GM21576 (cell line): ENCODE results near the gene ARNT2.

ENCODE experiments used
- ATAC-seq: cut with Tn5 transposase; IDR thresholded peaks from one replicate; pipeline ENCODE4 v1.9.1; 2021; ENCODE audit warnings: mild to moderate bottlenecking, moderate library complexity; ENCODE audit not compliant: unreplicated experiment

ARNT2 gene

GRCh38 chr15:80611543-80612080 lies 207.4 kb downstream of the ARNT2 start:
- ATAC-seq: no peak

- no peak for ATAC-seq
These were observed 208.1 kb downstream of the ARNT2 start for GRCh38 chr15:80612118-80612823.

GRCh38 chr15:80613762-80614365 lies 209.7 kb downstream of the ARNT2 start:
- ATAC-seq: no peak

- ATAC-seq: no peak
These were observed 210.7 kb downstream of the ARNT2 start for GRCh38 chr15:80614711-80615360.

- ATAC-seq: no peak
These were observed 211.2 kb downstream of the ARNT2 start for GRCh38 chr15:80615361-80615736.

GRCh38 chr15:80615783-80616391 lies 211.7 kb downstream of the ARNT2 start:
- ATAC-seq: no peak

GRCh38 chr15:80618685-80619400 lies 214.7 kb downstream of the ARNT2 start:
- no peak for ATAC-seq

DNA sequence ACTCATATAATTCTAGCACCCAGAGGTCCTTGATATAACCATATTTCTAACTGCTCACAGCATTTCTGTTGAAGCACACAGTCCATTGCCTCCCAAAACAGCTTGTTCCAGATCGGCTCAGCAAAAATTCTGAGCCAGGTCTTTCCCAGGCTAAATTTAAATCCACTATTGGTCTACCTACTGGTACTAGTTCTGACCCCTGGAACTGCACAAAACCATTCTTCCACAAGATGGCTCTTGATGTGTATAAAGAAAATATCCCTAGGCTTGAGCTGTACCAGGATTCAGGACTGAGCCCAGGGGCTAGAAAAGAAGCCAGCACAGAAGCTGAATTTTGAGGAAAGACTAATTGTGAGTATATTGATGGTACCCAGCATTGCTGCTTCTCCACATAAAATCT lies 215.5 kb downstream of the ARNT2 start:
- no peak for ATAC-seq

DNA sequence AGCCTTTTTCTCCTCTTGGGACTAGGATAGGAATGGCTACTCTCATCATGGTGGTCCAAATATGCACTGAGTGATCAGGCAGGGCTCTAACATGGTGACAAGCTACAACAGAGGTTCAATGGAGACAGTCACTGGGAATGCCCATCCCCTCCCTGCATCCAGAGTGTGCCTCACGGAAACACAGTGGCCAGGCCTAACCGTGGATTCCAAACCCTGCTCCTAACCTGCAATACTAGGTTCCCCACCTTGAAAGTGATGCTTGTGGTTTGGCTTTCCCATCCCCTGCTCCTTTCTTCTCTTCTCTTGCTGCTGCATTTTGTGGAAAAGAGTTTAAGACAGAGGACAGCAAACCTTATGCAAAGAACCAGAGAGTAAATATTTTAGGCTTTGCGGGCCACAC lies 216.0 kb downstream of the ARNT2 start:
- no peak for ATAC-seq

GRCh38 chr15:80620931-80621330 lies 216.7 kb downstream of the ARNT2 start:
- ATAC-seq: no peak

GRCh38 chr15:80626643-80627120 lies 222.5 kb downstream of the ARNT2 start:
- no peak for ATAC-seq

DNA sequence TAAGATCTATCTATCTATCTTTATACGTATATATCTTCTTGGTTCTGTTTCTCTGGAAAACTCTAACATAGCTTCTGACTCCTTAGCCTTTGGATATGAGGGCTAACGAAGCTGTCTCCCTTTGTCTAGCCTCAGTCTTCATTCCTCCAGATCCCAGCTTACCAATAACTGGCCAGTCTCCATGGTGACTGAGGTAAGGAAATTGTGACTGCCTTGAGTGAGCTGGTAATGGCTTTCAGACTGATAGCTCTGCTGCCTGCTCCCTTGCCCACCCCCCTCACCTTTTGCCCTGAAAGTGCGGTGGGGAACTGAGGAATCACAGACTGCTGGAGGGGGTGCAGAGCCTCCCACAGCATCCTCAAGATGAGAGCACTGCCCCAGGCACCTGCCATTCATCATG lies 225.2 kb downstream of the ARNT2 start:
- ATAC-seq: no peak

DNA sequence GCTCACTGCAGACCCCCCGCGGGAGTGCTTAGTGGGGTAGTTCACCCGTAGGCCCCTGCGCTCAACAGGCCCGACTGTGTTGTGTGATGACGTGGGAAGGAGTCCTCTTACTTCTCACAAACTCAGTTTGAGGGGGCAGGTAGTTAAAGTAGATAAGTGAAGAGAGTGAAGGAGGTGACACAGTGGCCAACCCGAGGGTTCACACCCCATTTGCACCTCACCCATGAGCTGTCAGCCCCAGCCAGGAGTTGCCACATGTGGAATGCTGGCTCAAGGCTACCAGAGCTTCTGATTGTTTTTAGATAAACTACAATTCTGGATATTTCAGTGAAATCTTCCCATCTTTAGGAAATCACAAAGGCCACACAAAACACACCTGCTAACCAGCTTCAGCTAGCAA lies 226.8 kb downstream of the ARNT2 start:
- ATAC-seq: no peak

GRCh38 chr15:80633221-80633620 lies 229.0 kb downstream of the ARNT2 start:
- no peak for ATAC-seq

DNA sequence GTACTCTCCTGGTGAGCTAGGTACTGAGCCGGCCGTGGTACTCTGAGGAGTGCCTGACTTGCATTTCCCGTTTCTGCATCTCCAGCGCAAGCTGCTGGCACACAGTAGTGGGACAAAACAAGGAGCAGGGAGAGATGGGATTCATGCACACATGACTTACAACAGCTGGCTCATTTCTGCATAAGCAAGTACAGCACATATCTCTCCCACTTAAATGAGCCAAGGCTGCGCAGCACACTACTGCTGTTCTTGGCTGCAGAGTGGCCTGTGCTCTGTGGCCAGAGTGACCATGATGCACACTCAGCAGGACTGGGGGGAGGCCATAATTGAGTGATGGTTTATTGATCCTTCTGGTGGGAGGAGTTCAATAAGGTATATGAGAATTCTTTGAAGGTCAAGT lies 231.8 kb downstream of the ARNT2 start:
- ATAC-seq: no peak

DNA sequence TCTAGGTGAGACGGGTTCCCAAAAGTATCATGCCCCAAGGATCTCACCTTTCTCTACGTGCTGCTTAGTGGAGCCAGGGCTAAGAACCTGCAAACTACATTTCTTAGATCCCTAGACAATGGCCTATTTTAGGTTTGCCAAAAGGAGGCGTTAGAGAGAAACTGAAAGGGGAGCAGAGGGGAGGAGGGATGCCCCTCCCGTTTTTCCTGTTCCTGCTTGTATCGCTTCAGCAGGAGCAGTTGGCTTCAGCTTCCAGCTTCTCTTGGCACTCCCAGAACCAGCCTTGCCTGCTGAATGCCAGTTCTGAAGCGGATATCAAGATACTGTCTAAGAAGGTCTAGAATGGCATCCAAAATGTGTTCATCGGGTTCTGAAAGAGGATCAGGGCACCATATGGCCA lies 232.5 kb downstream of the ARNT2 start:
- ATAC-seq: no peak

- no peak for ATAC-seq
These were observed 233.6 kb downstream of the ARNT2 start for GRCh38 chr15:80637747-80638146.

DNA sequence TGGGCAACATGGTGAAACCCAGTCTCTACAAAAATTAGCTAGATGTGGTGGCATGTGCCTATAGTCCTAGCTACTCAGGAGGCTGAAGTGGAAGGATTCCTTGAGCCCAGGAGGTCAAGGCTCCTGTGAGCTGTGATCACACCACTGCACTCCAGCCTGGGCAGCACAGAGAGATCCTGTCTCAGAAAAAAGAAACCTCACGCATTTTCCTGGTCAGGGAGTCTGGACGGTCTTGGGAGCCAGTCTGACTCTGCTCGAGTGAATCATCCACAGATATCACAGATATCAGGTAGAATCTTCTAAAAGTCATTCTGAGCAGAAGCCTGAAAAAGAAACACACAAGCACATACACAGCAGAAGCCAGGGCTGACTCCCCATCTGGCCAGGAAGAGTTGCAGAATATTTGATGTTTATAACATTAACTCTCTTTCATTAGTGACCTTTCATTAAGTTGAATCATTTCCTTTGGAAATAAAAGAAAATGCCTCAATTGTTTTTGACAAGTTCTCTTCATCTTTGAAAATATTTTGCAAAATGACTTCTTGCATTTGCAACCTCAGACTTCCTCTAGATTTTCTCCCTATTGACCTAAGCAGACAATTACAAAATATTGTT lies 234.5 kb downstream of the ARNT2 start:
- ATAC-seq: no peak

- no peak for ATAC-seq
These were observed 235.0 kb downstream of the ARNT2 start for GRCh38 chr15:80639168-80639555.

GRCh38 chr15:80640531-80641121 lies 236.4 kb downstream of the ARNT2 start:
- ATAC-seq: no peak
